ENCODE data around the gene SPNS2.

- TF ChIP-seq CTCF (IDR thresholded peaks at IDR 0.05 in 2 of 3, conservative IDR thresholded peaks at IDR 0.05 in 1 of 3; ENCODE audit: borderline replicate concordance in 1 of 3, insufficient read depth in 1 of 3, low read depth in 2 of 3, low read length in 2 of 3) = peak in 2 of 3 experiments; percentile 47 to 49; a peak in 4 of 6 replicates
- TF ChIP-seq REST (IDR thresholded peaks at IDR 0.05; ENCODE audit: low read depth) = no peak
- TF ChIP-seq EGR1 (IDR thresholded peaks at IDR 0.05; ENCODE audit: low read depth) = no peak
- TF ChIP-seq POLR2AphosphoS5 (IDR thresholded peaks at IDR 0.05; ENCODE audit: low read depth, low read length) = no peak
Observed at GRCh38 chr17:4551141-4551540, 52.5 kb downstream of the SPNS2 start.

Measured in HCT116 (cell line).